Muscle of leg (tissue), 11 donors: ENCODE results near the gene CDADC1. TPM values are rescaled to one million over a fixed set of nuclear protein-coding genes. Genes with fewer than 3 reads are reported as not detected.

Experiments used
- DNase-seq: peaks from one replicate; pipeline ENCODE4 v3.0.0; 2013
- H3K27ac ChIP-seq: one replicate; pipeline ENCODE4 v1.5.1; 2013; ENCODE audit warnings: mild to moderate bottlenecking, low read length, control low read depth
- H3K27me3 ChIP-seq: one replicate; pipeline ENCODE4 v1.6.1; 2013; ENCODE audit warnings: low read length; ENCODE audit not compliant: control insufficient read depth, insufficient read depth
- H3K36me3 ChIP-seq: one replicate; pipeline ENCODE4 v1.6.1; 2013; ENCODE audit warnings: low read length; ENCODE audit not compliant: control insufficient read depth, insufficient read depth
- H3K4me1 ChIP-seq: one replicate; pipeline ENCODE4 v1.6.1; 2013; ENCODE audit warnings: low read length; ENCODE audit not compliant: control insufficient read depth, insufficient read depth
- H3K4me3 ChIP-seq: one replicate; pipeline ENCODE4 v1.5.1; 2013; ENCODE audit warnings: low read length, control low read depth
- H3K9me3 ChIP-seq: replicated peaks from 2 replicates; pipeline ENCODE4 v1.6.1; 2013; ENCODE audit warnings: low read depth, low read length; ENCODE audit not compliant: control insufficient read depth
- WGBS: methylation state at CpG from one replicate; pipeline ENCODE4 v1.1.5; 2013; ENCODE audit warnings: missing lambda C conversion rate; ENCODE audit not compliant: insufficient coverage; 5-methylcytosine and 5-hydroxymethylcytosine counted together
- polyA plus RNA-seq, 8 donors: library from polyadenylated mRNA; unstranded; fragments of 120-200 nt; gene quantifications; one replicate each; pipeline versions ENCODE4 v1.2.1 to v1.2.3, GENCODE V29; 2013; ENCODE audit warnings: inconsistent platforms in 1 of 8, low replicate concordance in 1 of 8; ENCODE audit not compliant: insufficient read length in 8 of 8, insufficient read depth in 1 of 8
- total RNA-seq: library from RNA; stranded (reverse); fragments of 120-200 nt; gene quantifications from one replicate; pipeline ENCODE4 v1.2.4, GENCODE V29; 2013

CDADC1 gene
- total and polyA plus RNA-seq, 9 donors = 6.3 to 12.3 (median 8.9) TPM

DNA sequence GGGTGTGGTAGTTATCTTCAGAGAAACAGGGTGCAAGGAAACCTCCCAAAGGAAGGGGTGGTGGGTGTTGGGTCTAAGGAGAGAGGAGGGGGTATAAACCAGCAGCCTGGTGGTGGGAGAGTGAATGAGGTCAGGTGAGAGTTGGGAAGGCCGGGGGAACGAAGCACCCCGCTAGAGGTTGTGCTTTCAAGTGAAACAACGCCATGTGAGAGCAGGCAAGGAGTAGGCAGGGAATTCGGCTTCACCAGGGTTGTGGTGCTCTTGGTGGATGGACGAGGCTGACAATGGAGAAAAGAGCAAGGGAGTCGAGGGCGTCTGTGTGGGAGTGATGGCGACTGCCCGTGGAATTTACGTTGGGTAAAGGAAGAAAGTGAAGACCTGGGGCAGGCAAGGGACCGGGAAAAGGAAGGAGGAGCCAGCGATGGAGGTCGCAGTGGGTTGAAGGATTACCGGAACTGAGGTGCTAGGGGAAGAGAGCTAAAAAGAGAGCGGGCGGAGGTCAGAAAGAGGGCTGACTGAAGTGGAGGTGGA is 29.7 kb upstream of the CDADC1 start:
- no peak overlapping the region for H3K27ac ChIP-seq
- no peaks in the 10 kb centered on the region for H3K36me3 ChIP-seq
- no peak for DNase-seq
- 12% methylated on average over 17 of the region's 17 CpGs for WGBS
- no peaks in the 10 kb centered on the region for H3K9me3 ChIP-seq
- H3K27me3 ChIP-seq = peaks cover 65% of the 10 kb centered on the region
- H3K4me3 ChIP-seq = no peak overlapping the region
- peaks cover 15% of the 10 kb centered on the region for H3K4me1 ChIP-seq

DNA sequence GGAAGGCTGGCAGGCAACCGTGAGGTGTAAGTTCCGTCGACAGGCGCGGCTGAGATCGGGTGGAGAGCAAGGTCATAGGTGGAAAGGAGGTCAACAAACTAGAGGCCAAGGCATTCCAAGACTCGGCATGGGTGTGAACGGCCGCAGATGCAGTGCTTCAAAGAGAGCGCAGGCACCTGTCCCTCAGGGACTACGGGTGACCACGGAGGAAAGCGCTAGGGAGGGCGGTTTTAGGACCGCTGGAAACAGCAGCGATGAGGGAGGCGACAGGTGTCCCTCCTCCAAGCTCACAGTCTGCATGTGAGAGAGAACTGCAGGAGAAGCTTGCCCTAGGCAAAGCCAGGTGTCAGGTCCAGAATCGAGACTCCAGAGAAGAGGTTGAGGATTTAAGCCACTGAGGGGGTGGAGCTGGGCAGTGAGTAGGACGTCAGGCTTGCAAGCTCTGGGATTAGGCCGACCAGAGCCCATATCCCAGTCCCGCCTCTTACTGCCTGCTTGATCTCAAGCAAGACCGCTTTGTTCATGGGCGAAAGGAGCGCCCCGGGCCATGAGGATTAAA is 29.2 kb upstream of the CDADC1 start:
- Histone ChIP-seq H3K4me3 (no peak overlapping the region), H3K27ac (no peak overlapping the region), H3K9me3 (no peaks in the 10 kb centered on the region), H3K27me3 (peaks cover 68% of the 10 kb centered on the region), H3K4me1 (peaks cover 15% of the 10 kb centered on the region), H3K36me3 (no peaks in the 10 kb centered on the region)
- WGBS = 2% methylated on average over 18 of the region's 25 CpGs
- no peak for DNase-seq

DNA sequence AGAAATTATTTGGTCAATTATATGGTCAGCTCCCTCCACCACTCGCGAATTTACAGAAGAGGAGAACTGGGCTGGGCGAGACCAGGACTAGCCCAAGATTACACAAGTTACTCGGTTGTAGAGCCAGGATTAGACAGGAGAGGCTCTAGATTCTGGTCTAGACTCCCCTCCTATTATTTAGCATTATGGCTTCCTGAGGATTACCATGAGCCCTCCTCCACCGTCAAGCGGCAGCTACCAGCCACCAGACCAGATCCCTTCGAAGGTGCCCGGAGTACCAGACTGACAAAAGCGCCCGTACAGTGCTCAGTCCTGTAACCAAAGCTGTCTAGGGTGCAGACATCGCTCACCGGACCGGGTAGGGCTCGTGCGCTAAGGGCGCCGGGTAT is 28.1 kb upstream of the CDADC1 start:
- H3K4me1 ChIP-seq = peaks cover 15% of the 10 kb centered on the region
- 2% methylated on average over 13 of the region's 17 CpGs for WGBS
- no peak overlapping the region for H3K27ac ChIP-seq
- no peaks in the 10 kb centered on the region for H3K9me3 ChIP-seq
- DNase-seq = no peak
- peak overlapping the region; percentile 3 for H3K4me3 ChIP-seq
- H3K36me3 ChIP-seq = no peaks in the 10 kb centered on the region
- peaks cover 76% of the 10 kb centered on the region for H3K27me3 ChIP-seq

DNA sequence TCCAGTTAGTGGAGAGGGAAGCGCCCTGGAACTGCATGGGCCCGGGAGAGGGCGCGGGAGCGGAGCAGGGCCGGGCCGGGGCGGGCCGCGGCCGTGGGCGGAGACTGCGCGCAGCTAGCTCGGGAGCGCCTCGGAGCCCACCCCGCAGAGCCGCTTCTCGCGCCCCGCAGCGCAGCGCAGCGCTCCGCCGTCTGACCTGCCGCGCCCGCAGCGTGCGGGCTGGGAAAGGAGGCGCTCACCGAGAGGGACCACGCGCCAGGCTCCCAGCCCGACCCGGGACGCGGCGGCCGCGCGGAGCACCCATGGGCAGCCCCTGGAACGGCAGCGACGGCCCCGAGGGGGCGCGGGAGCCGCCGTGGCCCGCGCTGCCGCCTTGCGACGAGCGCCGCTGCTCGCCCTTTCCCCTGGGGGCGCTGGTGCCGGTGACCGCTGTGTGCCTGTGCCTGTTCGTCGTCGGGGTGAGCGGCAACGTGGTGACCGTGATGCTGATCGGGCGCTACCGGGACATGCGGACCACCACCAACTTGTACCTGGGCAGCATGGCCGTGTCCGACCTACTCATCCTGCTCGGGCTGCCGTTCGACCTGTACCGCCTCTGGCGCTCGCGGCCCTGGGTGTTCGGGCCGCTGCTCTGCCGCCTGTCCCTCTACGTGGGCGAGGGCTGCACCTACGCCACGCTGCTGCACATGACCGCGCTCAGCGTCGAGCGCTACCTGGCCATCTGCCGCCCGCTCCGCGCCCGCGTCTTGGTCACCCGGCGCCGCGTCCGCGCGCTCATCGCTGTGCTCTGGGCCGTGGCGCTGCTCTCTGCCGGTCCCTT is 27.5 kb upstream of the CDADC1 start, which contains the start of gene MLNR:
TSS of gene MLNR (plus strand) at position 303 of the 820 bp plus-strand sequence. CDS start at position 303, 0 bp downstream.
- no peak within 1 kb of the TSS for H3K27ac ChIP-seq
- H3K9me3 ChIP-seq = no peaks in the 10 kb centered on the region
- peaks cover 15% of the 10 kb centered on the region for H3K4me1 ChIP-seq
- peak; percentile 56 for DNase-seq
- no peaks in the 10 kb centered on the region for H3K36me3 ChIP-seq
- H3K4me3 ChIP-seq = peak within 1 kb of the TSS; percentile 27
- H3K27me3 ChIP-seq = peaks cover 76% of the 10 kb centered on the region
- WGBS = 2% methylated on average over 110 of the region's 111 CpGs

DNA sequence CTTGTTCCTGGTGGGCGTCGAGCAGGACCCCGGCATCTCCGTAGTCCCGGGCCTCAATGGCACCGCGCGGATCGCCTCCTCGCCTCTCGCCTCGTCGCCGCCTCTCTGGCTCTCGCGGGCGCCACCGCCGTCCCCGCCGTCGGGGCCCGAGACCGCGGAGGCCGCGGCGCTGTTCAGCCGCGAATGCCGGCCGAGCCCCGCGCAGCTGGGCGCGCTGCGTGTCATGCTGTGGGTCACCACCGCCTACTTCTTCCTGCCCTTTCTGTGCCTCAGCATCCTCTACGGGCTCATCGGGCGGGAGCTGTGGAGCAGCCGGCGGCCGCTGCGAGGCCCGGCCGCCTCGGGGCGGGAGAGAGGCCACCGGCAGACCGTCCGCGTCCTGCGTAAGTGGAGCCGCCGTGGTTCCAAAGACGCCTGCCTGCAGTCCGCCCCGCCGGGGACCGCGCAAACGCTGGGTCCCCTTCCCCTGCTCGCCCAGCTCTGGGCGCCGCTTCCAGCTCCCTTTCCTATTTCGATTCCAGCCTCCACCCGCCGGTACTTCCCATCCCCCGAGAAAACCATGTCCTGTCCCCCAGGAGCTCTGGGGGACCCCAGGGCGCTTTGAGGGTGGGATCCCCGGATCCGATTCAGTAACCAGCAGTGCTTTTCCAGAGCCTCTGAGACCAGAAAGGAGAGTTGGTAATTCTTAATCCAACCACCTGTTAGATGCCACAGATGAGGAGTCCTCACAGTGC is 26.7 kb upstream of the CDADC1 start:
- Histone ChIP-seq H3K4me1 (peaks cover 15% of the 10 kb centered on the region), H3K27ac (no peak overlapping the region), H3K4me3 (no peak overlapping the region), H3K9me3 (no peaks in the 10 kb centered on the region), H3K27me3 (peaks cover 75% of the 10 kb centered on the region), H3K36me3 (no peaks in the 10 kb centered on the region)
- DNase-seq = no peak
- under 1% methylated on average over 65 of the region's 73 CpGs for WGBS

DNA sequence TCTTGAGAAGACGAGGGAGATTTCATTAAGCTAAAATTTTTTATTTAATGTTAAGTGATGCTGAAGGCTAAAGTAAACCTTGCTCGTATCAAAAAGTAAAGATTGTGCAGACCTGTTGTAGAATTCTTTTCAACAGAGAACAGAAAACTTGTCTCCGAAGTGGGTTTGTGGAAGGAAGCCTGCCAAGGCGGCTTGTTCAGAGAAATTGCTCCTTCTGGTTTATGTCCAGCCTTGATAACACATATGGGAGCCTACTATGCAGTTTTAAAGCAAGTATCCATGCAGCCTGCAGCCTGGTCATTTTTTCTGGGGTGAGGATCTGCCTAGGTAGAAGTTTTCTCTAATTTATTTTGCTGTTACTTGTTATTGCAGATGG is 26.1 kb upstream of the CDADC1 start:
- WGBS = 54% methylated on average over 3 of the region's 4 CpGs
- Histone ChIP-seq H3K4me1 (peaks cover 15% of the 10 kb centered on the region), H3K9me3 (no peaks in the 10 kb centered on the region), H3K27me3 (peaks cover 72% of the 10 kb centered on the region), H3K36me3 (no peaks in the 10 kb centered on the region), H3K4me3 (no peak overlapping the region), H3K27ac (no peak overlapping the region)
- no peak for DNase-seq

DNA sequence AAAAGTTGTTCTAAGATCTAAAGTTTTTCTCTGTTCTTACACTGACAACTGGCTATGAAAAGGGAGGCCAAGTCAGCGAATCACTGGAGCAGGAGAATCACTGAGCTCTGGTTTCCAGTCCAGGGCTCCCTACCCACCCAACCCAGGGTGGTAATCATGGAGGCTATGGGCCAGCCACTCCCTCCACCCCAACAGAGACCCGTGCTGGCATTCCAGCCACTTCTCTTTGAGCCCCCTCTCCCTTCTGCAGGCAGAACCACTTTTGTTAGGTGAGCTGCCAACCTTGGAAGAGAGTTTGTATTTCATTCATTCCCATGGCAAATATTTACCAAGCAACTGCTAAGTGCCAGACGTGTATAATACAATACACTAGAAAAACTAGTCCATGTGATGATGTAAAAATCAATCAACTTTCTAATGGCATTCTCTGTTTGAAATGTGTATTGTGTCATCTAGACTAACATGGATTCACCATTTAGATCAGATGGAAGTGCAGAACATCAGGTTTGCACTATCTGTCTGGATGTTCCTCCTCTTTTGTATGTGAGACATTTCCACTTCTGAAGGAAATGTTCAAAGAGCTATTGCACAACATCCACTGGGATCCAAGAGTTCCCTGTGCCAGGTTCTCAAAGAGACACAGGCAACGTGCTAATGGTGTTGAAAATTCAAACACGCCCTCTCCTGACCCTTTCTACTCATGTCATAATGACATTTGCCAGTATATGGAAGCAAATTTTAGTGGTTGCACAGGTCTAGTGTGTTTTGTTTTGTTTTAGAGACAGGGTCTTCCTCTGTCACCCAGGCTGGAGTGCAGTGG is 22.3 kb upstream of the CDADC1 start:
- H3K4me1 ChIP-seq = peaks cover 7% of the 10 kb centered on the region
- no peak for DNase-seq
- no peak overlapping the region for H3K27ac ChIP-seq
- peaks cover 39% of the 10 kb centered on the region for H3K27me3 ChIP-seq
- H3K9me3 ChIP-seq = no peaks in the 10 kb centered on the region
- WGBS = no CpG with 5 or more reads among the region's 5 CpGs
- H3K36me3 ChIP-seq = no peaks in the 10 kb centered on the region
- no peak overlapping the region for H3K4me3 ChIP-seq

DNA sequence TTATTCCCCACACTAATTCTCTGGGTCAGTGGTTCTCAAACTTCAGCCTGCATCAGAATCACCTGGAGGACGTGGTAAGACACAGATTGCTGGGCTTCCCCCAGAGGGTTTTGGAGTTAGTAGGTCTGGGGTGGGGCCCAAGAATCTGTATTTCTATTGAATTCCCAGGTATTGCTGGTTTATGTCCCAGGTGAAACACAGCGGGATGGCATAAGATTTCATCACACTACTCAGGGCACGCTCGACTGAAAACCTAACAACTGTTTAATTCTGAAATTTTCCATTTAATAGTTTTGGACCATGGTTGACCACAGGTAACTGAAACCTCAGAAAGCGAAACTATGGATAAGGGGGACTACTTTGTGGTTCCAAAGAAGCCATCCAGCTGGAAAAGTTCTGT is 21.1 kb upstream of the CDADC1 start:
- no peak overlapping the region for H3K27ac ChIP-seq
- no peak overlapping the region for H3K4me3 ChIP-seq
- WGBS = no CpG with 5 or more reads among the region's 5 CpGs
- no peaks in the 10 kb centered on the region for H3K9me3 ChIP-seq
- no peaks in the 10 kb centered on the region for H3K36me3 ChIP-seq
- H3K4me1 ChIP-seq = no peaks in the 10 kb centered on the region
- peaks cover 27% of the 10 kb centered on the region for H3K27me3 ChIP-seq
- no peak for DNase-seq

DNA sequence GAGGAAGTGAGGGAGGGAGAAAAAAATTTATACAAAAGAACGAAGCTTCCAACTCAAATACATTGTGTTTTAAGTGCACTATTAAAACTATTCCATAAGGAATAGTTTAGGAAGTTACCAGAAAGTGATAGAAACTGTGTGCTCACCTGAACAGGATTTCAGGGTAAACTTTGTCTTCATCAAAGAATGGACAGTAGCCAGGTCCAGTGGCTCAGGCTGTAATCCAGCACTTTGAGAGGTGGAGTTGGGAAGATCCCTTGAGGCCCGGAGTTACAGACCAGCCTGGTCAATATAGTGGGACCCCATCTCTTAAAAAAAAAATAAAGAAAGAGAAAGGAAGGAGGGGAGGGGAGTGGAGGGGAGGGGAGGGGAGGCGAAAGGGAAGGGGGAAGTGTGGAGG is 13.0 kb upstream of the CDADC1 start:
- Histone ChIP-seq H3K27me3 (no peaks in the 10 kb centered on the region), H3K36me3 (no peaks in the 10 kb centered on the region), H3K4me3 (no peak overlapping the region), H3K4me1 (no peaks in the 10 kb centered on the region), H3K27ac (no peak overlapping the region), H3K9me3 (no peaks in the 10 kb centered on the region)
- 60% methylated on average over 1 of the region's 3 CpGs for WGBS
- no peak for DNase-seq
